K562 (cell line): ENCODE results near the gene ZDHHC22. TPM values are rescaled to one million over a fixed set of nuclear protein-coding genes. Genes with fewer than 3 reads are reported as not detected.
A peak's percentile ranks its signal among the peaks of the same experiment; 100 is the strongest.

Experiments
- MECOM ChIP-seq: fragments of 250-450 bp; sonication (Bioruptor Pico); IDR thresholded peaks from 2 replicates; pipeline ENCODE4 v1.8.0; 2022; ENCODE audit warnings: inconsistent platforms
- NFE2L1 ChIP-seq: fragments of 450-650 bp; IDR thresholded peaks from 2 replicates; pipeline ENCODE4 v1.6.1; 2016; ENCODE audit warnings: missing genetic modification characterization, low read depth, mild to moderate bottlenecking, missing compliant biosample characterization, moderate library complexity, borderline replicate concordance
- ZNF134 ChIP-seq: fragments of 250-450 bp; sonication (Bioruptor Pico); conservative IDR thresholded peaks from 2 replicates; pipeline ENCODE4 v1.4.0; 2020
- ZNF707 ChIP-seq: fragments of 250-450 bp; sonication (Bioruptor Pico); conservative IDR thresholded peaks from 2 replicates; pipeline ENCODE4 v1.8.0; 2022; ENCODE audit warnings: inconsistent platforms, mild to moderate bottlenecking, moderate library complexity
- polyA plus RNA-seq, 8 experiments: library from polyadenylated mRNA; depleted of rRNA in 4 of 8; stranded (reverse) in 5 of 8; unstranded in 3 of 8; fragments of >200 nt; fragmentation: Nextera tagmentation in 2 of 8; fragmentation: Illumina TruSeq in 1 of 8; extraction: Ambion mirVana in 2 of 8; extraction: Trizol in 1 of 8; gene quantifications; 2 replicates each; pipeline versions ENCODE4 v1.2.1 to v1.2.3, GENCODE V29; 2011 to 2014; ENCODE audit warnings: inconsistent platforms in 1 of 8, missing spikeins in 1 of 8
- total RNA-seq, 7 experiments: library from RNA; depleted of rRNA in 6 of 7; stranded (reverse); fragments of >200 nt in 6 of 7; fragmentation: Illumina TruSeq in 2 of 7; extraction: Trizol in 2 of 7; gene quantifications; 2 replicates each; pipeline versions ENCODE4 v1.2.1 to v1.2.3, GENCODE V29; 2011 to 2021; ENCODE audit warnings: low replicate concordance in 1 of 7
- TF ChIP-seq, protein P1 (sequence below): fragments of 250-450 bp; sonication (Bioruptor Pico); IDR thresholded peaks from 2 replicates; pipeline ENCODE4 v1.8.0; 2021; ENCODE audit warnings: moderate library complexity, mild to moderate bottlenecking, inconsistent platforms
- TF ChIP-seq, protein P2 (sequence below): sonication (generic); formaldehyde crosslinking; IDR thresholded peaks from 2 replicates; pipeline ENCODE4 v1.9.0; 2022; ENCODE audit warnings: mild to moderate bottlenecking, missing genetic modification reagents
- TF ChIP-seq, protein P3 (sequence below): fragments of 250-450 bp; sonication (Bioruptor Pico); IDR thresholded peaks from 2 replicates; pipeline ENCODE4 v1.8.0; 2022; ENCODE audit warnings: inconsistent platforms

Gene ZDHHC22
- total and polyA plus RNA-seq, 9 of the 15 experiments (the other 6 are each of a cell fraction or from before 2014, with no cell fraction given): not detected

DNA sequence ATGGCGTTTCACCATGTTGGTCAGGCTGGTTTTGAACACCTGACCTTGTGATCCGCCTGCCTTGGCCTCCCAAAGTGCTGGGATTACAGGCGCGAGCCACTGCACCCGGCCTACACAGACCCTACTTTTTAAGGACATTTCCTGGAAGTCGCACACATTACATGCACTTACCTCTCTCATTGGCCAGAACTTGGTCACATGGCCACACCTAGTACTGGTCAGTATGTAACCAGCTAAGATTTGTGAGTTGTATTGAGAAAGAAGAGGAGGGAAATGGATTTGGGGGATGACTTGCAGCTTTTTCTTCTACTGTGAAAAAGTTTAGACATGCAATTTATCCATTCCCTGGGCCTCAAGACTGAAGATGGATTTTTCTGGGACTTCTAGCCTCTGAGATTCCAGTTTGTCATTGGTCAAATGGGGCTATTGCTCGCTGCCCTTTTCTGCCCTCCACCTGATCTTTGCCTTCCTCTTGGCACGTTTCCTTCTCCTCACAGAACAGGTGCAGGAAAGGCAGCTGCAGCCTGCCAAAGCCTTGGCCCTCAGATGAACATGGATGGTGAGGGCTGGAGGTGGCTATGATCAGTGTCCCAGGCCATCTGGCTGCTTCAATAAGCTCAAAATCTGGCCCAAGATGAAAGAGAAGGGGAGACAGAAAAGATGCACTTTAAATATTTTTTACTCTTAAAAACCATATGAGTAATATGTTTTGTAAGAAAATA, 7.1 kb upstream of the ZDHHC22 start (continued):
- TF ChIP-seq, protein P1, sequence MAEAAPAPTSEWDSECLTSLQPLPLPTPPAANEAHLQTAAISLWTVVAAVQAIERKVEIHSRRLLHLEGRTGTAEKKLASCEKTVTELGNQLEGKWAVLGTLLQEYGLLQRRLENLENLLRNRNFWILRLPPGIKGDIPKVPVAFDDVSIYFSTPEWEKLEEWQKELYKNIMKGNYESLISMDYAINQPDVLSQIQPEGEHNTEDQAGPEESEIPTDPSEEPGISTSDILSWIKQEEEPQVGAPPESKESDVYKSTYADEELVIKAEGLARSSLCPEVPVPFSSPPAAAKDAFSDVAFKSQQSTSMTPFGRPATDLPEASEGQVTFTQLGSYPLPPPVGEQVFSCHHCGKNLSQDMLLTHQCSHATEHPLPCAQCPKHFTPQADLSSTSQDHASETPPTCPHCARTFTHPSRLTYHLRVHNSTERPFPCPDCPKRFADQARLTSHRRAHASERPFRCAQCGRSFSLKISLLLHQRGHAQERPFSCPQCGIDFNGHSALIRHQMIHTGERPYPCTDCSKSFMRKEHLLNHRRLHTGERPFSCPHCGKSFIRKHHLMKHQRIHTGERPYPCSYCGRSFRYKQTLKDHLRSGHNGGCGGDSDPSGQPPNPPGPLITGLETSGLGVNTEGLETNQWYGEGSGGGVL: no peak
- TF ChIP-seq MECOM (CRISPR knock-in tag) (no peak), NFE2L1 (tag) (peak; percentile 16; the same call in 1 of the 2 replicates), ZNF707 (CRISPR knock-in tag) (no peak), ZNF134 (CRISPR knock-in tag) (no peak)
- TF ChIP-seq, protein P2, sequence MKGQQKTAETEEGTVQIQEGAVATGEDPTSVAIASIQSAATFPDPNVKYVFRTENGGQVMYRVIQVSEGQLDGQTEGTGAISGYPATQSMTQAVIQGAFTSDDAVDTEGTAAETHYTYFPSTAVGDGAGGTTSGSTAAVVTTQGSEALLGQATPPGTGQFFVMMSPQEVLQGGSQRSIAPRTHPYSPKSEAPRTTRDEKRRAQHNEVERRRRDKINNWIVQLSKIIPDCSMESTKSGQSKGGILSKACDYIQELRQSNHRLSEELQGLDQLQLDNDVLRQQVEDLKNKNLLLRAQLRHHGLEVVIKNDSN: peak; percentile 82
- TF ChIP-seq, protein P3, sequence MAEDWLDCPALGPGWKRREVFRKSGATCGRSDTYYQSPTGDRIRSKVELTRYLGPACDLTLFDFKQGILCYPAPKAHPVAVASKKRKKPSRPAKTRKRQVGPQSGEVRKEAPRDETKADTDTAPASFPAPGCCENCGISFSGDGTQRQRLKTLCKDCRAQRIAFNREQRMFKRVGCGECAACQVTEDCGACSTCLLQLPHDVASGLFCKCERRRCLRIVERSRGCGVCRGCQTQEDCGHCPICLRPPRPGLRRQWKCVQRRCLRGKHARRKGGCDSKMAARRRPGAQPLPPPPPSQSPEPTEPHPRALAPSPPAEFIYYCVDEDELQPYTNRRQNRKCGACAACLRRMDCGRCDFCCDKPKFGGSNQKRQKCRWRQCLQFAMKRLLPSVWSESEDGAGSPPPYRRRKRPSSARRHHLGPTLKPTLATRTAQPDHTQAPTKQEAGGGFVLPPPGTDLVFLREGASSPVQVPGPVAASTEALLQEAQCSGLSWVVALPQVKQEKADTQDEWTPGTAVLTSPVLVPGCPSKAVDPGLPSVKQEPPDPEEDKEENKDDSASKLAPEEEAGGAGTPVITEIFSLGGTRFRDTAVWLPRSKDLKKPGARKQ: no peak
- TF ChIP-seq, all 486 proteins: peak for 15
